RPMI7951 (cell line): ENCODE data around the gene SEMA7A. TPM values are rescaled to one million over a fixed set of nuclear protein-coding genes. Genes with fewer than 3 reads are reported as not detected.
"Not testable (repeated sequence)": the region's sequence is repeated elsewhere in the genome, so short reads cannot be mapped to it uniquely, and the experiment has no call there.

Experiments
- DNase-seq: peaks from one replicate; pipeline ENCODE4 v3.0.0-alpha.2; 2012; ENCODE audit warnings: low read depth
- total RNA-seq: library from RNA; depleted of rRNA; stranded (reverse); fragments of >200 nt; shearing (Covaris generic); gene quantifications from 2 replicates; pipeline ENCODE4 v1.2.3, GENCODE V29; 2014

The SEMA7A gene
- total RNA-seq, 1 experiment from 2014 or later: 20.7 TPM

GRCh38 chr15:74399511-74400312 is 34.0 kb downstream of the SEMA7A start:
- DNase-seq: peak; percentile 88

- DNase-seq: no peak
Measured at GRCh38 chr15:74399100-74399499, 34.7 kb downstream of the SEMA7A start.

GRCh38 chr15:74398183-74398582 is 35.6 kb downstream of the SEMA7A start:
- no peak for DNase-seq

GRCh38 chr15:74397239-74398068 is 36.3 kb downstream of the SEMA7A start:
- no peak for DNase-seq

GRCh38 chr15:74396445-74397238 is 37.1 kb downstream of the SEMA7A start:
- peak; percentile 55 for DNase-seq

- DNase-seq: no peak
Measured at GRCh38 chr15:74396146-74396438, 37.7 kb downstream of the SEMA7A start.

- DNase-seq: no peak
Measured at GRCh38 chr15:74395319-74396145, 38.2 kb downstream of the SEMA7A start.

GRCh38 chr15:74394090-74394846 is 39.5 kb downstream of the SEMA7A start:
- DNase-seq: no peak

GRCh38 chr15:74393423-74393822 is 40.3 kb downstream of the SEMA7A start:
- no peak for DNase-seq

- no peak for DNase-seq
Measured at GRCh38 chr15:74392902-74393301, 40.9 kb downstream of the SEMA7A start.

- DNase-seq: no peak
Measured at GRCh38 chr15:74392451-74392830, 41.3 kb downstream of the SEMA7A start.

GRCh38 chr15:74391582-74392450 is 41.9 kb downstream of the SEMA7A start:
- DNase-seq: no peak

GRCh38 chr15:74390647-74391288 is 43.0 kb downstream of the SEMA7A start:
- no peak for DNase-seq

GRCh38 chr15:74390049-74390646 is 43.6 kb downstream of the SEMA7A start:
- not testable (repeated sequence) for DNase-seq

- DNase-seq: no peak
Measured at GRCh38 chr15:74389241-74390048, 44.3 kb downstream of the SEMA7A start.

GRCh38 chr15:74388363-74388951 is 45.3 kb downstream of the SEMA7A start:
- DNase-seq: no peak

GRCh38 chr15:74387621-74388362 is 46.0 kb downstream of the SEMA7A start:
- no peak for DNase-seq
